Muscle of arm (tissue), 12 donors: ENCODE data around the gene MGA. TPM values are rescaled to one million over a fixed set of nuclear protein-coding genes. Genes with fewer than 3 reads are reported as not detected.

ENCODE experiments used
- polyA plus RNA-seq, 12 donors: library from polyadenylated mRNA; unstranded; fragments of 120-200 nt; gene quantifications; one replicate each; pipeline ENCODE4 v1.2.1, GENCODE V29; 2013; ENCODE audit not compliant: insufficient read length in 12 of 12

MGA gene
- polyA plus RNA-seq, 12 donors, result 19.2 to 34.4 (median 23.2) TPM

Other genes with a start within 250 kb of the MGA start
- 10 to 100 TPM in 11 of 12 donors, not detected in 1; 48.4 to 70.5 (median 53.7) TPM for gene RTF1, start 243.3 kb upstream of the MGA start, polyA plus RNA-seq
- gene ITPKA, start 166.5 kb upstream of the MGA start, polyA plus RNA-seq, result 10 to 100 TPM in 1 of 12 donors, under 1 TPM in 10, not detected in 1; 0.22 to 14.4 (median 0.36) TPM
- gene LTK, start 146.6 kb upstream of the MGA start, polyA plus RNA-seq, result 10 to 100 TPM in 5 of 12 donors, 1 to 10 TPM in 6, not detected in 1; 5.0 to 15.6 (median 9.7) TPM
- 10 to 100 TPM in 11 of 12 donors, not detected in 1; 18.8 to 39.1 (median 20.5) TPM for gene RPAP1, start 116.1 kb upstream of the MGA start, polyA plus RNA-seq
- gene TYRO3, start 101.2 kb upstream of the MGA start, polyA plus RNA-seq, result 10 to 100 TPM in 11 of 12 donors, not detected in 1; 12.1 to 31.9 (median 20.8) TPM
- 10 to 100 TPM in 5 of 12 donors, 1 to 10 TPM in 6, not detected in 1; 5.8 to 28.6 (median 10.0) TPM for gene MAPKBP1, start 114.1 kb downstream of the MGA start, polyA plus RNA-seq
- gene JMJD7, start 167.7 kb downstream of the MGA start, polyA plus RNA-seq, result 10 to 100 TPM in 3 of 12 donors, 1 to 10 TPM in 7, not detected in 2; 4.5 to 21.4 (median 8.6) TPM
- gene PLA2G4B, start 178.4 kb downstream of the MGA start, polyA plus RNA-seq, result 10 to 100 TPM in 4 of 12 donors, 1 to 10 TPM in 7, not detected in 1; 2.8 to 78.6 (median 7.5) TPM
- 1 to 10 TPM in 11 of 12 donors, not detected in 1; 1.9 to 6.0 (median 4.2) TPM for gene SPTBN5, start 233.6 kb downstream of the MGA start, polyA plus RNA-seq